BE2C (cell line): Measurements from ENCODE around the gene EPB41.
"Not testable (repeated sequence)": the region's sequence is repeated elsewhere in the genome, so short reads cannot be mapped to it uniquely, and the experiment has no call there.

Experiments
- DNase-seq: peaks from one replicate; pipeline ENCODE4 v3.0.0-alpha.2; 2020
- H3K27me3 ChIP-seq: fragments of 250-450 bp; sonication (Bioruptor Pico); 2 replicates; pipeline ENCODE4 v1.5.1; 2020; ENCODE audit warnings: mild to moderate bottlenecking
- H3K36me3 ChIP-seq: fragments of 250-450 bp; sonication (Bioruptor Pico); 2 replicates; pipeline ENCODE4 v1.5.1; 2020; ENCODE audit warnings: mild to moderate bottlenecking
- H3K4me1 ChIP-seq: fragments of 250-450 bp; sonication (Bioruptor Pico); 2 replicates; pipeline ENCODE4 v1.5.1; 2020
- H3K4me3 ChIP-seq: 2 replicates; pipeline ENCODE4 v1.5.1; 2011; ENCODE audit warnings: low read depth, low read length
- H3K9me3 ChIP-seq: fragments of 250-450 bp; sonication (Bioruptor Pico); 2 replicates; pipeline ENCODE4 v1.5.1; 2020
- CTCF ChIP-seq: IDR thresholded peaks from 2 replicates; pipeline ENCODE4 v1.5.1; 2012; ENCODE audit warnings: mild to moderate bottlenecking, low read depth, low read length

Gene EPB41

GRCh38 chr1:29033829-29034466, 119.6 kb downstream of the EPB41 start:
- Histone ChIP-seq H3K4me3 (no peak overlapping the region), H3K36me3 (no peaks in the 10 kb centered on the region; the same call in 1 of the 2 replicates), H3K9me3 (no peaks in the 10 kb centered on the region), H3K4me1 (peaks cover 9% of the 10 kb centered on the region), H3K27me3 (no peaks in the 10 kb centered on the region)
- TF ChIP-seq CTCF: peak; percentile 51
- no peak for DNase-seq

- no peak for DNase-seq
- H3K9me3 ChIP-seq: no peaks in the 10 kb centered on the region
- TF ChIP-seq CTCF: no peak
- H3K4me3 ChIP-seq: no peak overlapping the region
- H3K27me3 ChIP-seq: no peaks in the 10 kb centered on the region
- H3K36me3 ChIP-seq: no peaks in the 10 kb centered on the region; the same call in 1 of the 2 replicates
- no peaks in the 10 kb centered on the region for H3K4me1 ChIP-seq
Measured at GRCh38 chr1:29043274-29043965, 129.1 kb downstream of the EPB41 start.

GRCh38 chr1:29044010-29044409, 129.6 kb downstream of the EPB41 start:
- no peak for TF ChIP-seq CTCF
- no peaks in the 10 kb centered on the region for H3K27me3 ChIP-seq
- H3K9me3 ChIP-seq: no peaks in the 10 kb centered on the region
- DNase-seq: no peak
- no peaks in the 10 kb centered on the region for H3K4me1 ChIP-seq
- H3K4me3 ChIP-seq: no peak overlapping the region
- no peaks in the 10 kb centered on the region; the same call in 1 of the 2 replicates for H3K36me3 ChIP-seq

GRCh38 chr1:29045663-29046062, 131.3 kb downstream of the EPB41 start:
- H3K4me1 ChIP-seq, H3K4me3 ChIP-seq, DNase-seq, H3K36me3 ChIP-seq, H3K9me3 ChIP-seq, H3K27me3 ChIP-seq: not testable (repeated sequence)

- Histone ChIP-seq H3K9me3 (no peaks in the 10 kb centered on the region), H3K4me3 (no peak overlapping the region), H3K4me1 (no peaks in the 10 kb centered on the region), H3K36me3 (no peaks in the 10 kb centered on the region), H3K27me3 (no peaks in the 10 kb centered on the region)
- DNase-seq: no peak
- TF ChIP-seq CTCF: no peak
Measured at GRCh38 chr1:29047142-29047541, 132.8 kb downstream of the EPB41 start.

- DNase-seq: no peak
Measured at GRCh38 chr1:29050166-29050565, 135.8 kb downstream of the EPB41 start.

More at GRCh38 chr1:29050166-29050565, 135.8 kb downstream of the EPB41 start:
- H3K4me3 ChIP-seq: no peak overlapping the region
- no peaks in the 10 kb centered on the region for H3K9me3 ChIP-seq
- no peaks in the 10 kb centered on the region for H3K4me1 ChIP-seq
- no peak for TF ChIP-seq CTCF
- H3K36me3 ChIP-seq: no peaks in the 10 kb centered on the region
- no peaks in the 10 kb centered on the region for H3K27me3 ChIP-seq
